Activated CD4-positive, alpha-beta T cell treated with anti-CD3 and anti-CD28 coated beads, Interleukin-2, amount 10 ng/mL, durations not matched to agents 7 days and 5 days (primary cell): ENCODE results near the gene TNFSF12. TPM values are rescaled to one million over a fixed set of nuclear protein-coding genes. Genes with fewer than 3 reads are reported as not detected.
"Not testable (repeated sequence)": the region's sequence is repeated elsewhere in the genome, so short reads cannot be mapped to it uniquely, and the experiment has no call there.

Experiments used
- CTCF ChIA-PET: fragments of 350-600 bp; sonication (Branson Sonifier 250); formaldehyde crosslinking; loops from one replicate; lab custom pipeline; 2021; ENCODE audit warnings: antibody characterized with exemption; lab: Charles Lee
- POLR2A ChIA-PET: fragments of 350-600 bp; sonication (Branson Sonifier 250); formaldehyde crosslinking; loops from one replicate; lab custom pipeline; 2021; ENCODE audit warnings: antibody characterized with exemption; lab: Charles Lee
- DNase-seq: peaks from one replicate; pipeline ENCODE4 v3.0.0-alpha.2; 2020
- H3K27ac Mint-ChIP-seq: one replicate; pipeline ENCODE4 v1.8.0; 2021; ENCODE audit warnings: mild to moderate bottlenecking, moderate library complexity, mixed read lengths
- H3K27me3 Mint-ChIP-seq: one replicate; pipeline ENCODE4 v1.8.0; 2021; ENCODE audit warnings: mixed read lengths
- H3K36me3 Mint-ChIP-seq: one replicate; pipeline ENCODE4 v1.8.0; 2021; ENCODE audit warnings: low read depth, mixed read lengths
- H3K4me1 Mint-ChIP-seq: one replicate; pipeline ENCODE4 v1.8.0; 2021; ENCODE audit warnings: mixed read lengths
- H3K4me3 Mint-ChIP-seq: one replicate; pipeline ENCODE4 v1.8.0; 2021; ENCODE audit warnings: mild to moderate bottlenecking, moderate library complexity, mixed read lengths
- H3K9me3 Mint-ChIP-seq: one replicate; pipeline ENCODE4 v1.8.0; 2021; ENCODE audit warnings: mixed read lengths
- total RNA-seq, 2 experiments: library from RNA; stranded (reverse); gene quantifications; one replicate each; pipeline ENCODE4 v1.2.3, GENCODE V29; 2021

Gene TNFSF12
- total RNA-seq, 2 experiments from 2014 or later: 79.6 to 82.5 TPM

DNA sequence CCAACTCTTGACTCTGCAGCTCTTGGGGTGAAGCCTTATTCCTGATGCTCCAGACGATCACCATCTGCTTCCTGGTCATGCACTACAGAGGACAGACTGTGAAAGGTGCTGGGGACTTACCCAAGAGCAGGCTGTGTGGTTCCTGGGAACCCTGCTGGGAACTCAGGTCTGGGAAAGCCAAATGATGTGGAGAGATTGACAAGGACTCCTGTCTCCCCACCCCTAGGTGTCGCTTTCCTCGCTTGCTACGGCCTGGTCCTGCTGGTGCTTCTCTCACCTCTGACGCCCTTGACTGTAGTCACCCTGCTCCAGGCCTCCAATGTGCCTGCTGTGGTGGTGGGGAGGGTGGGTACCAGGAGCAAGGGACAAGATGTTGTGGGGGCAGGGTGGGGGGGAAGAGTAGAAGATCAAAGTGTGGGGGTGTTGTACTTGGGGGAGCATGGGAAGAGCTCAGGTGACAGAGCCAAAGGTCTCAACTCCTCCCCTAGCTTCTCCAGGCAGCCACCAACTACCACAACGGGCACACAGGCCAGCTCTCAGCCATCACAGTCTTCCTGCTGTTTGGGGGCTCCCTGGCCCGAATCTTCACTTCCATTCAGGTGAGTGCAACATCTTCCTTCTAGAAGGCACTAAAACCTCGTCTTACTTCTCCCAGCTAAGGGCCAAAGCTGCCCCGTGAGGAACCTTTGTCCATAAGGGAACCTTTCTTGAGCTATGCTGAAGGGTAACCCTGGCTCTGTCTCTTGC is 38.0 kb downstream of the TNFSF12 start:
- peaks cover 36% of the 10 kb centered on the region for H3K36me3 Mint-ChIP-seq
- POLR2A ChIA-PET: interaction anchor here (0.6 kb wide), 1 partner anchor 36 kb away, joined by 3 read pairs; no protein-coding TSS in a partner anchor
- H3K4me3 Mint-ChIP-seq: no peak overlapping the region

DNA sequence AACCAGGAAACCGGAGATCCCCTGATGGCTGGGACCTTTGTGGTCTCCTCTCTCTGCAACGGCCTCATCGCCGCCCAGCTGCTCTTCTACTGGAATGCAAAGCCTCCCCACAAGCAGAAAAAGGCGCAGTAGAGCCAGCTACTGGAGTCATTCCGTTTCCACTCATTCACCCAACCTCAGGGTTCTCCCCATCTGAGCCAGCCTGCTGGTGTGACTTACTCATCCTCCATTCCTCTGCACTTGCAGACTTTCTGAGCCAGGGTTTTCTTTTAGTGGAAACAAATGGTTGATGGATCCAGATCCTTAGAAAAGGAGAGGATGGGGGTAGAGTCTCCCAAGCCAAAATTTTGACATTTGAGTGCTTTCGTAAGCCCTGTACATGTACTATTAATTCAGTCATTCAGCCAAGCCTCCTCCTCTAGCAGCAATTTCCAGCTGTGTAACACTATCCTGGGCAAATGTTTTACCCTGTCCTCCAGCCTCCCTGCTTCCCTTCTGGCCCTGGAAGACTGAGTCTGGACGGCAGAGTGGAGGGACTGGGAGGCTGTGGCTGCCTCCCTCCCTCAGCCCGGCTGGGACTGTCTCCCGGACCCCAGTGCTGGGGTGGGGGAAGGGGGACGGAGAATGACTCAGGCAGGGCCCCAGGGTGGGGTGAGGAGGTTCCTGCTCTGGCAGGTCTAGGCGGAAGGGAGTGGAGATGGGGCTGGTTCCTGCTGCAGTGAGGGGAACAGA is 38.7 kb downstream of the TNFSF12 start:
- ChIA-PET POLR2A (interaction anchor here (0.6 kb wide), 1 partner anchor 11 kb away, joined by 3 read pairs; no protein-coding TSS in a partner anchor), CTCF (interaction anchor here (1.0 to 2.4 kb wide), 2 partner anchors 73 to 100 kb away, joined by 4 to 18 read pairs; partner anchors contain the start of genes TP53 and WRAP53)
- Mint-ChIP-seq H3K36me3 (peaks cover 29% of the 10 kb centered on the region), H3K4me3 (no peak overlapping the region), H3K9me3 (no peaks in the 10 kb centered on the region), H3K27me3 (no peaks in the 10 kb centered on the region), H3K4me1 (peaks cover 28% of the 10 kb centered on the region), H3K27ac (peak overlapping the region; percentile 46)
- no peak for DNase-seq

More for the DNA sequence above, 38.0 kb downstream of the TNFSF12 start:
- no peaks in the 10 kb centered on the region for H3K27me3 Mint-ChIP-seq
- H3K4me1 Mint-ChIP-seq: peaks cover 35% of the 10 kb centered on the region
- peak overlapping the region; percentile 46 for H3K27ac Mint-ChIP-seq
- CTCF ChIA-PET: interaction anchor here (1.0 to 3.9 kb wide), 3 partner anchors 15 to 101 kb away, joined by 4 to 15 read pairs (median 5); partner anchors contain the start of genes TP53 and WRAP53
- H3K9me3 Mint-ChIP-seq: no peaks in the 10 kb centered on the region
- no peak for DNase-seq

DNA sequence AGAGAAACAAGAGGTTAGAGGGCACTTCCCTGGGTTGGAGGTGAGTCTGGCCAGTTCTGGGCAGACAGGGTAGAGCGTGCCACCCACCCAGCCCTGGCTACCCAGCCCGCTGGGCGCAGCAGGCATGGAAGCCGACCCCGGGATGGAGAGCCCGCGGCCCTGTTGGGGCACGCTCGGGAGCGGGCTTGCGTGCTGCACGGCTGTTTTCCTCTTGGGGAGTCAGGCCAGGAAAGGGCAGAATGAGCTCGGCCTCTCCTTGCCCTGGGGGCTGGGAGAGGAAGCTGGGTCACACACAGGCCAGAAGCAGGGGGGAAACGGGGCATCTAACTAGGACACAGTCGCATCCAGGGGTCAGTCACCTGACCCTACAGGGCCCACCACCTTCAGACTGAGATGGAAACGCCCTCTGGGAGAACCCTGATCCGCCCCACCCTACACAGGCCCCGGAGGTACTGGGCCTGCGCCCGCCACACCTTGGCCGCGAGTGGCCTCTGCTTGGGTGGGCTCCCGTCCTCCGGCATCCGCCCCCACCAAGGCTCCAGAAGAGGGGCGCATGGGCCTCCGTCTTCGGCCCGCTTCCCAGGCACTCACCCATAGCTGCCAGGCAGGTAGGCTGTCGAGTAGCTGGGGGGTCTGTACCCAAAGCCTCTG is 39.8 kb downstream of the TNFSF12 start:
- H3K9me3 Mint-ChIP-seq: no peaks in the 10 kb centered on the region
- no peak for DNase-seq
- H3K4me3 Mint-ChIP-seq: no peak overlapping the region
- H3K27ac Mint-ChIP-seq: no peak overlapping the region
- ChIA-PET CTCF (interaction anchor here (0.6 to 2.7 kb wide), 20 partner anchors 10 to 252 kb away, joined by 3 to 18 read pairs (median 4); partner anchors contain the start of genes FXR2, SAT2, SENP3 and TP53), POLR2A (interaction anchor here (1.0 kb wide), 1 partner anchor 15 kb away, joined by 3 read pairs; no protein-coding TSS in a partner anchor)
- H3K36me3 Mint-ChIP-seq: peaks cover 36% of the 10 kb centered on the region
- no peaks in the 10 kb centered on the region for H3K27me3 Mint-ChIP-seq
- H3K4me1 Mint-ChIP-seq: peaks cover 20% of the 10 kb centered on the region

DNA sequence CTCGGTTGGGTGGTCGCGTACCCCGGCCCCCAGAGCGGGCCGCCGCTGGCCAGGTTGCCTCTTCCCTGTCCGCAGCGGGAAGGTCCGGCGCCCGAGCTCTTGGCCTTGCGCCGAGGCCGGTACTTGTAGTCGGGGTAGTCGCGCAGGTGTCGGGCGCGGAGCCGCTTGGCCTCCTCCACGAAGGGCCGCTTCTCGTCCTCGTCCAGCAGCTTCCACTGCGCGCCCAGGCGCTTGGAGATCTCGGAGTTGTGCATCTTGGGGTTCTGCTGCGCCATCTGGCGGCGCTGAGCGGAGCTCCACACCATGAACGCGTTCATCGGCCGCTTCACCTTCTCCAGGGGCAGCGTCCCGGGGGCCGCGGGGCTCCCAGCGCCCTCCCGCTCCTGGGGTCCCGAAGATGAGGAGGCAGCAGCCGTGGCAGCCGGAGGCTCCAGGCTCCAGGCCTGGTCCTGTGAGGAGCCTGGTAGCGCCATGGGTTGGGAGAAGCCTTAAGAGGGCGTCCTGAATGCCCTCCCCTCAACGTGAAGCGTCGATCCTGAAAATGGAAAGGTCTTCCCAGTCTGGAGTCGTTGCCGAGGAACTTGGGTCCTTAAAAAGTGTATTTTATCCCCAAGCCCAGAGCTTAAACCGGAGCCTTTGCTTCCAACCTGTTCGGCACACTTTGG is 40.5 kb downstream of the TNFSF12 start:
- CTCF ChIA-PET: interaction anchor here (0.6 to 2.7 kb wide), 25 partner anchors 9 to 252 kb away, joined by 3 to 18 read pairs (median 3); partner anchors contain the start of genes FXR2, SAT2, SENP3 and TP53
- H3K27ac Mint-ChIP-seq: no peak overlapping the region
- no peaks in the 10 kb centered on the region for H3K9me3 Mint-ChIP-seq
- peaks cover 39% of the 10 kb centered on the region for H3K36me3 Mint-ChIP-seq
- POLR2A ChIA-PET: interaction anchor here (1.0 kb wide), 1 partner anchor 15 kb away, joined by 3 read pairs; no protein-coding TSS in a partner anchor
- peaks cover 19% of the 10 kb centered on the region for H3K4me1 Mint-ChIP-seq
- H3K4me3 Mint-ChIP-seq: no peak overlapping the region
- DNase-seq: peak; percentile 74
- H3K27me3 Mint-ChIP-seq: no peaks in the 10 kb centered on the region

DNA sequence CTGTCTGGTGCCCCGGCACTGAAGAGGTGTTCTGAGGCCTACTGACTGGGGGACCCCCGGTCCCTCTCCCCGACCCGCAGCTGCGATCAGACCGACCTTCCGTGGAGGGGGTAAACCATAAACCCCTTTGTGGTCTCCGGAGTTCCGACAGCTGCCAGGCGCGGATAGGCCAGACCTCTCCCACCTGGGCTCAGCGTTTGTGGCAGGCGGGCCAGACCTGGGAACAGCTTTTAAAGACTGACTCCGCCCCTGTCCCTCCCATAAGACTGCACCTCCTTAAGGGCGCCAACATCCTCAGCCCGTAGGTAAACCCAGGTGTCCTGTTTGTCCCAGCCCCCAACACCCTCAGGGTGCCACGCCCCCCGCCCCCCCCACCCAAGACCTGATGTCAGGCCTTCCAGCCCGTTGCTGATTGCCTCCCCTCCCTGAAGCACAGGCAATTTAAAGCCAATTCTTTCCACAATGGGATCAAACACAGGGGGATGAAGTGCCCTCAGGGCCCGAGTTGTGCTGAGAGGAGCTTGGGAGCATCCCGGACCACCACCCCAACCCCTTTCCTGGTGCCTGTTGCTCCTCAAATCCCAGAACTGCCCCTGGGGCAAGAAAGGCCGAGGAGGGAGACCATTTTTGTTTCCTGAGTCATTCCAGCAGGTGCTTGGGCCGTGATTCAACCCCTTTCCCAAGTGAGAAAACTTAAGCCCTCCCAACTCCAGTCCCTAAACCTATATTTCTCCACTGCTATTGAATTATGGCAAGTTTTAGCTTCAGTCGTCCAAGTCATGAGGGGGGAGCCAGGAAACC is 41.2 kb downstream of the TNFSF12 start, which contains the start of gene SOX15:
Gene SOX15, minus strand, starts transcription at position 204 of the 801 bp plus-strand sequence. CDS start 418 bp downstream, outside the sequence.
- ChIA-PET POLR2A (no interaction called here), CTCF (interaction anchor here (0.6 to 2.7 kb wide), 16 partner anchors 9 to 225 kb away, joined by 3 to 18 read pairs (median 4); partner anchors contain the start of genes FXR2, SAT2 and SENP3)
- no peaks in the 10 kb centered on the region for H3K27me3 Mint-ChIP-seq
- DNase-seq: no peak
- H3K9me3 Mint-ChIP-seq: no peaks in the 10 kb centered on the region
- H3K4me3 Mint-ChIP-seq: no peak within 1 kb of the TSS
- H3K27ac Mint-ChIP-seq: peak within 1 kb of the TSS; percentile 25
- peaks cover 37% of the 10 kb centered on the region for H3K36me3 Mint-ChIP-seq
- peaks cover 12% of the 10 kb centered on the region for H3K4me1 Mint-ChIP-seq

DNA sequence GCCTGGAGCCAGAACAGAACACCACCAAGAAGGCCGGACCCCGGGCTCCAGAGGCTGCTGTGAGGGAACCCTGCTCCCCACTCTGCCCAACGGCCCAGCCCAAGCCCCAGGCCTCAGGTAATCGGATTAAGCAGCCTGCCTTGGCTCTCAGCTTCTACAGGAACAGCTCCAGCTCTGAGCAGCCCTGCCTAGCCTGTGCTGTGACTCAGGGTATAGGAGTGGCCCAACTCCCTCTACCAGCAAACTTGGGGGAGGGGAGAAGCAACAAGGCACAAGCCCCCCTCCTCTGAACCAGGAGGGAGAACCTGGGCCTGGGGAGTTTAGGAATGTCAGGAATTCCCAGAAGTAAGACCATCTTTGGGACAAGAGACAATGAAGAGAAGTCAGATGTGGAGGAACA is 41.9 kb downstream of the TNFSF12 start:
- H3K4me3 Mint-ChIP-seq: no peak overlapping the region
- H3K27me3 Mint-ChIP-seq: no peaks in the 10 kb centered on the region
- DNase-seq: no peak
- H3K36me3 Mint-ChIP-seq: peaks cover 42% of the 10 kb centered on the region
- CTCF ChIA-PET: interaction anchor here (1.6 to 2.7 kb wide), 3 partner anchors 11 to 154 kb away, joined by 3 to 16 read pairs (median 11); partner anchors contain the start of gene SENP3
- POLR2A ChIA-PET: no interaction called here
- H3K4me1 Mint-ChIP-seq: peaks cover 6% of the 10 kb centered on the region
- H3K9me3 Mint-ChIP-seq: no peaks in the 10 kb centered on the region
- peak overlapping the region; percentile 25 for H3K27ac Mint-ChIP-seq

DNA sequence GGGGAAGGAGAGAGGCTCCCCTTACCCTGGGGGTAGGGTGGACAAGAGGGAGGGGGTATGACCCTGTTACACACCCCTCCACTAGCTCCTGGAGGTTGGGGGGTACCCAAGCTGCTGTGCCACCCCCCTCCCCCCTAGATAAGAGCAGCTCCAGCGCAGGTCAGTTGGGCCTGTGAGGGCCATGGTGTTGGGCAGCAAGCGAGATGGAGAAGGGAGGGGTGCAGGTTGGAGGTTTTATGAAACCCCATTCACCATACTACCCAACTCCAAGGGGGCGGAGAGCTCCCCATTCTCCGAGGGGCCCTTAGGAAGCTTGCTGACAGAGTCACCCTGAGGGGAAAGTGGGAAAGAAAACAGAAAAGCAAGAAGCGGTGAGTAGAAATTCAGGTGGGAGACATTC is 42.7 kb downstream of the TNFSF12 start:
- H3K36me3 Mint-ChIP-seq: peaks cover 47% of the 10 kb centered on the region
- H3K4me3 Mint-ChIP-seq: no peak overlapping the region
- no peaks in the 10 kb centered on the region for H3K27me3 Mint-ChIP-seq
- ChIA-PET CTCF (interaction anchor here (0.7 to 1.1 kb wide), 4 partner anchors 9 to 96 kb away, joined by 3 to 5 read pairs (median 4); partner anchors contain the start of genes FXR2, TP53 and WRAP53), POLR2A (no interaction called here)
- peak overlapping the region; percentile 46 for H3K27ac Mint-ChIP-seq
- H3K9me3 Mint-ChIP-seq: no peaks in the 10 kb centered on the region
- H3K4me1 Mint-ChIP-seq: peaks cover 4% of the 10 kb centered on the region
- no peak for DNase-seq

DNA sequence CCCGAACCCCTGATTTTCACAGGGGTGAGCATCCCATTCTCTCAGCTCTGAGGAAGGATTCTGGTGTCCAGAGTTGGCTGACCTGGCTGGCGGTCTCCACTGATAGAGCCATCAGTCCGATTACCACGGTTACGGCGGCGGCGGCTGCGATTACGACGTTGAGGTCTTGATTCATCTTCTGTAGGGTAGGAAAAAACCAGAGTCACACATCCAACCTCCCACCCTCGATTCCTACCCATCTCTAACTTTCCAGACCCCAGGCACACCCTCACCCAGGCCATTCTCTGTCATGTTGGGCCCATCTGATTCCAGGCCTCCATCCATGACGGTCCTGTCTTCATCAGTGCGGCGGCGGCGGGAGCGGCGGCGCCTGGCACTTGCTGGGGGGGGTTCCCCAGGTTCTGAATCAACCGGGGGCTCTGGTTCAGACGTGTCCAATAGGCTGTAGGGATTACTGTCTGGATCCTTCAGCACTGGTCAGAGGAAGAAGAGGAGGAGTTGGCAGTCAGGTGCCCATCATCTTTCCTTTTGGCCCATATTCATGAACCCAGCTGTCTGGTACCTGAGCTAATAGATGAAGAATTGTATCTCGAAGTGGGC is 43.7 kb downstream of the TNFSF12 start:
- no peak for DNase-seq
- H3K36me3 Mint-ChIP-seq: peaks cover 45% of the 10 kb centered on the region
- POLR2A ChIA-PET: no interaction called here
- H3K4me3 Mint-ChIP-seq: no peak overlapping the region
- H3K4me1 Mint-ChIP-seq: peaks cover 4% of the 10 kb centered on the region
- CTCF ChIA-PET: interaction anchor here (0.7 to 1.4 kb wide), 3 partner anchors 9 to 95 kb away, joined by 3 to 5 read pairs (median 4); partner anchors contain the start of genes MPDU1, TP53 and WRAP53
- H3K27ac Mint-ChIP-seq: no peak overlapping the region
- H3K27me3 Mint-ChIP-seq: no peaks in the 10 kb centered on the region
- H3K9me3 Mint-ChIP-seq: no peaks in the 10 kb centered on the region

DNA sequence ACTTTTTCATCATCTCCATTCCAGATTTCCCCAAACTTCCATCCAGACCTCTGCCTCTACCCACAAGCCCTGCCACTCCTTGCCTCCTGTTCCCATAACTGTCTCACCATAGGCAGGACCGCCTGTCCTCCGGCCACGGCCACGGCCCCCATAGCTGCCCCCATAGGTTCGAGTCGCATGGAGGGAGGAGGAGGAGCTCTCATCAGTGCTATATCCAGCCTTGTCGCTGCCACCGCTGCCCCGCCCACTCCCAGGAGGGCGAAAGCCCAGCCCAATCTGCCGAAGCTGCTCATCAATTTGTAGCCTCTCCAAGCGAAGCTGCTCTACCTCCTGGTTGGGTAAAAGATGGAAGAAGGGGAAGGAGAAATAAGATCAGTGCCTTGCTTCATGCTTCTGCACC is 44.4 kb downstream of the TNFSF12 start:
- Mint-ChIP-seq H3K4me3 (no peak overlapping the region), H3K9me3 (no peaks in the 10 kb centered on the region), H3K27me3 (no peaks in the 10 kb centered on the region), H3K4me1 (peaks cover 4% of the 10 kb centered on the region), H3K36me3 (peaks cover 38% of the 10 kb centered on the region), H3K27ac (no peak overlapping the region)
- ChIA-PET CTCF (interaction anchor here (1.4 kb wide), 1 partner anchor 10 kb away, joined by 4 read pairs; the partner anchor contains the start of gene MPDU1), POLR2A (no interaction called here)
- no peak for DNase-seq

DNA sequence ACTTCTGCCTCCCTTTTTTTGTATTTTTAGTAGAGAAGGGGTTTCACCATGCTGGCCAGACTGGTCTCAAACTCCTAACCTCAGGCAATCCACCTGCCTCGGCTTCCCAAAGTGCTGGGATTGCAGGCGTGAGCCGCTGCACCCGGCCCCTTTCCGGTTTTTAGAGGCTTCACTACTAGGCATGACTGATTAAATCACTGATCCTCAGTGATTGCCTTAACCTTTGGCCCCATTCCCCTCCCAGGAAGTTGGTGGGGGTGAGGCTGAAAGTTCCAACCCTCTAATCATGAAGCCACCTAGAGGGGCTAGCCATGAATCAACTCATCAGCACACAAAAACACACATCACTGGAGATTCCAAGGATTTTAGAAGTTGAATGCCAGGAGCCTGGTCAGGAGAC is 48.7 kb downstream of the TNFSF12 start:
- H3K9me3 Mint-ChIP-seq, H3K27me3 Mint-ChIP-seq, H3K4me3 Mint-ChIP-seq, CTCF ChIA-PET, H3K4me1 Mint-ChIP-seq, H3K27ac Mint-ChIP-seq, POLR2A ChIA-PET, DNase-seq: not testable (repeated sequence)
- peaks cover 46% of the 10 kb centered on the region for H3K36me3 Mint-ChIP-seq

DNA sequence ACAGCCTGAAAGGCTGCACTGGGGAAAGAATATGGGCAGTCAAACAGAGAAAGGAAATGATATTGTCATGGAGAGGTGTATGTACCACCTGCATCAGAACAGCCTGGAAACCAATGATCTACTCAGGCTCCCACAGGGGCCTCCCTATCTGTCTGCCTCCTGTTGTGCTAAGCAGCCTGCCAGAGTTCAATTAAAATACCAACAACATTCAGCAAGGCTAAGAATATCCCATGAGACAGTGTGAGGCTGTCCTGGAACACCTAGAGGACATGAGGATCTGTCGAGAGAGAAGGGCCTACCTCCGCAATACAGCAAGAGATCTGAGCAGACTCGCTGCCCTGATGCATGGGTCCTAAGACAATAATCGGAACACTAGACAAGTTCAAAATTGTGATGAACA is 57.4 kb downstream of the TNFSF12 start:
- Mint-ChIP-seq H3K27ac (no peak overlapping the region), H3K9me3 (no peaks in the 10 kb centered on the region), H3K27me3 (no peaks in the 10 kb centered on the region), H3K4me1 (peaks cover 9% of the 10 kb centered on the region), H3K36me3 (peaks cover 30% of the 10 kb centered on the region), H3K4me3 (no peak overlapping the region)
- DNase-seq: no peak
- ChIA-PET CTCF (no interaction called here), POLR2A (no interaction called here)
